PFSK-1 (cell line): Measurements from ENCODE around the gene HMCES.

Source experiments
- FOXP2 ChIP-seq: optimal IDR thresholded peaks from 2 replicates; pipeline ENCODE3; 2011; ENCODE audit warnings: borderline replicate concordance, control low read depth, inconsistent platforms; ENCODE audit not compliant: insufficient read depth; ENCODE audit errors: extremely low read length, extremely low read depth
- POLR2AphosphoS5 ChIP-seq: IDR thresholded peaks from 2 replicates; pipeline ENCODE4 v1.6.1; 2012; ENCODE audit warnings: low read depth, mild to moderate bottlenecking, control low read depth, low read length, moderate library complexity
- REST ChIP-seq, 2 experiments: IDR thresholded peaks; 2 replicates each; pipeline versions ENCODE4 v1.6.1 to v1.8.0; 2011 to 2012; ENCODE audit warnings: low read depth in 2 of 2, low read length in 2 of 2, control low read depth in 1 of 2, inconsistent platforms in 1 of 2, mild to moderate bottlenecking in 1 of 2, moderate library complexity in 1 of 2; ENCODE audit not compliant: insufficient read depth in 1 of 2
- SIN3A ChIP-seq: IDR thresholded peaks from 2 replicates; pipeline ENCODE4 v1.6.1; 2012; ENCODE audit warnings: mild to moderate bottlenecking, low read length, moderate library complexity, borderline replicate concordance; ENCODE audit not compliant: insufficient read depth
- TAF1 ChIP-seq: IDR thresholded peaks from 2 replicates; pipeline ENCODE4 v1.6.1; 2012; ENCODE audit warnings: low read length, control low read depth, borderline replicate concordance; ENCODE audit not compliant: insufficient read depth

Gene HMCES

GRCh38 chr3:129311054-129311902 lies 32.6 kb downstream of the HMCES start:
- TF ChIP-seq TAF1 (no peak), POLR2AphosphoS5 (no peak), FOXP2 (no peak), SIN3A (no peak), REST (IDR thresholded peaks at IDR 0.05; ENCODE audit: insufficient read depth in 1 of 2, low read depth in 2 of 2, low read length in 2 of 2) (no peak)

GRCh38 chr3:129312021-129312639 lies 33.5 kb downstream of the HMCES start:
- TF ChIP-seq REST (IDR thresholded peaks at IDR 0.05; ENCODE audit: insufficient read depth in 1 of 2, low read depth in 2 of 2, low read length in 2 of 2) (no peak), FOXP2 (no peak), POLR2AphosphoS5 (no peak), TAF1 (no peak), SIN3A (no peak)

DNA sequence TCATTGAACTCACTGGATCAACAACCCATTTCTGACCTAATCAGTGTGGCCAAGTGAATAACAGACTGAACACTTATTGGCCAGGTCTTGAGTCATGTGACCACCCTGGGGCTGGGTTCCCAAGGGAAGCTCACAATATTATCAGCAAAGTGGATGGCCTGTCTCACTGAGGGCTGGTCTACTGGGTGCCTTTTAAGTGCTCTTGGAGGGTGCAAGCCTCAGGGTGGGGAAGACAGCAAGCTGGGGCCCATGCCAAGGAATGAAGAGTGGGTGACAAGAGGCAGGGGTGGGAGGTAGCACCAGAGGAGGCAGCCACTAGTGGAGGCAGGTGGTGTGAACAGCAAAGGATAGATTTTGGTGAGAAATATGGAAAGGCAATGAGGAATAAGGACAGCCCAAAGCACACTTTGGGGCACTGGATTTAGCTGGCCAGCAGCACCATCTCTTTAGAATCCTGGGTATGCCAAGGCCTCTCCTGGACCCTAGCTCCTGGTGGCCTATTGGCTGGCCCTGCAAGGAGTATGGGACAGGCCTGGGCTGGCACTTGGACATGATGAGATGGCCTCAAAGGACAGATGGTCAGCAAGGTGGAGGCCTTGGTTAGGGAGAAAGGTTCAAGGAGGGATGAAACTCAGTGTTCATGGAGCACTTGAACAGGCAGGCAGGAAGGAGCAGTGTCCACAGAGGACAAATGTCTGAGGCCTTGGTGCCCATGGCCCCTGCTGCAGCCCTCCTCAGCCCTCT lies 34.2 kb downstream of the HMCES start:
- TF ChIP-seq TAF1 (no peak), POLR2AphosphoS5 (no peak), SIN3A (no peak), REST (IDR thresholded peaks at IDR 0.05; ENCODE audit: insufficient read depth in 1 of 2, low read depth in 2 of 2, low read length in 2 of 2) (no peak), FOXP2 (no peak)

GRCh38 chr3:129313415-129313664 lies 34.7 kb downstream of the HMCES start:
- TF ChIP-seq FOXP2: no peak
- no peak for TF ChIP-seq TAF1
- TF ChIP-seq SIN3A: no peak
- TF ChIP-seq REST (IDR thresholded peaks at IDR 0.05; ENCODE audit: insufficient read depth in 1 of 2, low read depth in 2 of 2, low read length in 2 of 2): no peak
- no peak for TF ChIP-seq POLR2AphosphoS5
